Activated CD4-positive, alpha-beta T cell treated with anti-CD3 and anti-CD28 coated beads, Interleukin-2, amount 50 U/mL, for 24 hours (primary cell): Measurements from ENCODE around the gene DAB2IP.

Experiments
- DNase-seq, 2 donors: peaks; one replicate each; pipeline ENCODE4 v3.0.0-alpha.2; 2020; ENCODE audit warnings: low read depth in 1 of 2, low spot score in 1 of 2

Gene DAB2IP

DNA sequence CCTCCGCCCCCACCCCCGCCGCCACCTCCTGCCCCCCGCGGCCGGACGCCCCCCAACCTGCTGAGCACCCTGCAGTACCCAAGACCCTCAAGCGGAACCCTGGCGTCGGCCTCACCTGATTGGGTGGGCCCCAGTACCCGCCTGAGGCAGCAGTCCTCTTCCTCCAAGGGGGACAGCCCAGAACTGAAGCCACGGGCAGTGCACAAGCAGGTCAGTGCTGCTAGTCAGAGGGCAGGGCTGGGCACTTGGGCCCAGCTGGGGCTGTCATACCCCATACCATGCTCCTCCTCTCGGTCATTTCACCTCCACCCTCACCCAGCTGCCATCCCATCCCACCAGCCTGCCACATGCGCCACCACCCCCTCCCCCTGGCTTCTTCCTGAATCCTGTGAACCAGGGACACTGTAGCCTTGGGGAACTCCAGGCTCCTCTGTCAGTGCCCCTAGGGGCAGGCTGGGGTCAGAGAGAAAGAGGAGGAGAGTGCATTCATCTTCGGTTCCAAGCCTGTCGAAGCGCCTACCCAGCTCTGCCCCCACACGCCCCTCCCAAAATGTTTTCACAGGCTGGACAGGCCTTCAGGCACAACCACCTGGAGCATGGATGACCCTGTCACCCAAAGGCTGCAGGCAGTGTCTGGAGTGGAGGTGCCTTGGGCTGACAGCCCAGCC is 122.0 kb downstream of the DAB2IP start:
- no peak for DNase-seq

DNA sequence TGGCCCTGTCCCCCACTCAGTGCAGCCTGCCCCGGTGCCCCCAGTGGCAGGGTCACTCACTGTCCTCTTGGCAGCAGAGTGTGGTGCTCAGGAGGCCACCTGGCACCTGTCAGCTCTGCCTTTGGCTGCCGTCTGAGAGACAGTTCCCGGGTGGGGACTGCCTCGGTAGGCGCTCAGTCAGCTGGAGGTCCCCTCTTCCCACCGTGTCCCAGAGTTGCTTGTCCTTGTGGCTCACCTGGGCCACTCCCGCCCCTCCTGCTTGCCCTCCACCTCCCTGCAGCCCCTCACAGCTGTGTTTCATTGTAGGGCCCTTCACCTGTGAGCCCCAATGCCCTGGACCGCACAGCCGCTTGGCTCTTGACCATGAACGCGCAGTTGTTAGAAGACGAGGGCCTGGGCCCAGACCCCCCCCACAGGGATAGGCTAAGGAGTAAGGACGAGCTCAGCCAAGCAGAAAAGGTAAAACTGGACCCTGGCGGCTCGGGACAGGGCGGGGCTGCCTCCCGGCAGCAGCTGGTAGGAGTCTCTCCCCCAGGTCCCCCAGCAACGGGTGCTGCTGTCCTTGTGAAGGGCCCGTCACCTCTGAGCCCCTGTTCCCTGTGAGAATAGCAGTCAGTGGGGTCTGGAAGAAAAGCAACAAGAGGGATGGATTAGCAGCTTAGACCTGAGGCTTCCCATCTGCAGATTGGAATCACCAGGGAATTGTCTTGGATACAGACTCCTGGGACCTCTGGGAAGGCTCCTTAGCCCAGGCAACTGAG is 122.7 kb downstream of the DAB2IP start:
- DNase-seq, result no peak

GRCh38 chr9:121774715-121775613 is 123.5 kb downstream of the DAB2IP start:
- DNase-seq, result no peak

GRCh38 chr9:121776001-121776738 is 124.7 kb downstream of the DAB2IP start:
- no peak for DNase-seq

- DNase-seq, result no peak
These were observed 125.6 kb downstream of the DAB2IP start for GRCh38 chr9:121776739-121777637.

DNA sequence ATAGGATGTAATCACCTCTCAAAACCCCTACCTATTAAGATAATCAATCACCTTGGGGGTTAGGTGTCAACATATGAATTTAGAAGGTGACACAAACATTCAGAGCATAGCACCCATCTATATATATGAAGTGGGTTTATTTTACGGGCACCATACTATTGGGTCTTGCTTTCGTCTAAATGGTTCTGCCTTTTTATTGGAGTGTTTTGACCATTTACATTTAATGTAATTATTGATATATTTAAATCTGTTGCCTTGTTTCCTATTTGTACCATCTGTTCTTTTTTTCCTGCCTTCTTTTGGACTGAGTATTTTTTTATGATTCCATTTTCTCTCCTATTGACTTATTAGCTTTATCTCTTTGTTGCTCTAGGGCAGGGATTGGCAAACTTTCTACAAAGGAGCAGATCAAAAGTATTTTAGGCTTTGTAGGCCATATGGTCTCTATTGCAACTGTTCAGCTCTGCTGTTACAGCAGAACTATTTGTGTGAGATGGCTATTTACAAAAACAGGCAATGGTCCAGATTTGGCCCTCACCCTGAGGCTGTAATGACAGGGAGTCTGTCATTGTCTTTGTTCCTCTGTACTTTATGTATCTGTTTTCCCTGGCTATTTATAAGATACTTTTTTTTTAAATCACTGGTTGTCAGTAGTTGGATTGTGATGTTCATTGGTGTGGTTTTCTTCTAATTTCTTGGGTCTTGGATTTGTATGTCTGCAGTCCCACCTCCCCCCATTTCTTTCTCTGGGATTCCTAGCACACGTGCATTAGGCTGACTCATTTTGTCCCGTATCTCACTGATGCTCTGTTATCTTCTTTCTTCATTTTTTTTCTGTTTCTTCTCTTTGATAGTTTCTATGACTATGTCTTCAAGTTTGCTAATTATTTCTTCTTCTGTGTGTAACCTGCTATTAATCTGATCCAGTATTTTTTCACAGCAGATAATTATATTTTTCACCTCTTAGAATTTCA is 127.1 kb downstream of the DAB2IP start:
- no peak for DNase-seq

DNA sequence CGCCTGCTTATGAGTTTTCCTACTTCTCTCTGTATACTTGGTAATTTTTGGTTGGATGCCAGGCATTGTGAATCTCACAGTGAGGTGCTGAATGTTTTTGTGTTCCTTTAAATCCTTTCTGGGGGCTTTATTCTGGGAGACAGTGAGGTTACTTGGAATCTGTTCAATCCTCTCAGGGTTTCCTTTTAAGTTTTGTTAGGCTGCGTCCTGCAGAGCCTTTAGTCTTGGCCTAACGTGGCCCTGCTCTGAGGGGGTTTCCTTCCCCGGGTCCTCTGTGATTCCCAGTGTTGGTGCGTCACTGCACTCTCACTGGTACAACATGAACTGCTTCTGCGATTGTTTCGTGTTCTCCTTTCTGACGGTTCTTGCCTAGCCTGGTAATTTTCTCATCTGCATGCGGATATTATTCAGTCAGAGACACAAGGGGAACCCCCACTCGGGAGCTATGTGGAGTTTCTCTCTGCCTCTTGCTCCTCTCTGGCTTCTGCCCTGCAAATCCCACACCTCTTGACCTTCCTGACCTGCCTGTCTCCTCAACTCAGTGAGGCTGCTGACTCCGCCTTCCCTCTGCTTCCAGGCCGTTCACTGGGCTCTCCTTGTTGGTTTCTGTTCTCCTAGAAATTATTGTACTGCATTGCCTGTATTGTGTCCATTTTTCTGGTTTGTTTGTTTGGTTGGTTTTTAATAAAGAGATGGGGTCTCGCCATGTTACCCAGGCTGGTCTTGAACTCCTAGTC is 128.1 kb downstream of the DAB2IP start:
- DNase-seq, result no peak

DNA sequence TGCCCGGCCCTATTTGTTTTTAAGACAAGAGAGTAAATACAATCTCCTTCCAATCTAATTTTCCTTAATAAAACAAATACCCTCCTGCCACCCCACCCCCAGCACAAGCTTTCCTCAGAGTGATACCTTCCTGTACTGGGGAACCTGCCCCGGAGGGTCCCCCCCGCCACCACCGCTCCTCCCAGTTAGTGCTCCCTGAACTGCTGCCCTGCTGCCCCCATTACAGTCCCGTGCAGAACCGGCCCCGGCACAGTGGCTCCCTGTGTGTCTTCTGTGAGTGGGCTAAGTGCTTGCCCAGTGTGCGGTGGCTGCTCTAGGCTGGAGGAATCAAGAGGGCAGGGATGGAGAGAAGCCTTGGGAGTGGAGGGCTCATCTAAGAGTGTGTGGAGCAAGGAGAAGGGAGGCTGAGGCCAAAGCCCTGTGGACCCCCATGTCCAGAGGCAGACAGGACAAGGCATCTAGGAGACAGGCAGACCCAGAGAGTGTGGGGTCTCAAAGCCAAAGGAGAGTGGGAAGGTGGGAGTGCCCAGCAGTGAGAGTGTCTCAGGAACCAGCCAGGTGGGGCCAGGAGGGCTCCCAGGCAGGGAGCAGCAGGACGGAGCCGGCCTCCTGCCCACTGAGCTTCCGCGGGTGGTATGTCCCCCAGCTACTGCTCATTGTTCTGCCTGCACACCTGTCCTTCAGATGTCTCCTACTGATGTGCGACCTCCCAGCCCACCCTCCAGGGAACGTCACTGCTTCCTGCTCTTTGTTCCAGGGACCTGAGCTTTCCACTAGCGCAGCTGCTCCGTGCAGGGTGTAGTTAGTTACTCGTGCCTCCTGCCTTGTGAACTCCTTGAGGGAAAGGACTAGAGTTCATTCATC is 129.0 kb downstream of the DAB2IP start:
- no peak for DNase-seq

DNA sequence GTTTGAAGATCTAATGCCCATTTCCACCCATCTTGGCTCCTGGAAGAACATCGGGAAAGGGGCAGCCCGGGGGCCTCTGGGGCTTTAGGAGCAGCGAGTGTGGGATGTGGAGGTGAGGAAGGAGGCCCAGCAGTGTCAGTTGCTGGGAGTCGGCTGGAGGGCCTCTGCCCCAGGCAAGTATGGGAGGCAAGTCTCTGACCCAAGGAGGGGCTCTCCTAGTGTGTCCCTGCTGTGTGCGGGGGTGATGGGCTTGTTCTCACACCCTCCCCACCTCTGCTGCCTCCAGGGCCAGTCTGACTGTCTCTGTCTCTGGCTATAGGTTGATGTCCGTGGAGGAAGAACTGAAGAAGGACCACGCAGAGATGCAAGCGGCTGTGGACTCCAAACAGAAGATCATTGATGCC is 129.7 kb downstream of the DAB2IP start:
- no peak for DNase-seq

- no peak for DNase-seq
These were observed 130.4 kb downstream of the DAB2IP start for GRCh38 chr9:121781701-121782464.

DNA sequence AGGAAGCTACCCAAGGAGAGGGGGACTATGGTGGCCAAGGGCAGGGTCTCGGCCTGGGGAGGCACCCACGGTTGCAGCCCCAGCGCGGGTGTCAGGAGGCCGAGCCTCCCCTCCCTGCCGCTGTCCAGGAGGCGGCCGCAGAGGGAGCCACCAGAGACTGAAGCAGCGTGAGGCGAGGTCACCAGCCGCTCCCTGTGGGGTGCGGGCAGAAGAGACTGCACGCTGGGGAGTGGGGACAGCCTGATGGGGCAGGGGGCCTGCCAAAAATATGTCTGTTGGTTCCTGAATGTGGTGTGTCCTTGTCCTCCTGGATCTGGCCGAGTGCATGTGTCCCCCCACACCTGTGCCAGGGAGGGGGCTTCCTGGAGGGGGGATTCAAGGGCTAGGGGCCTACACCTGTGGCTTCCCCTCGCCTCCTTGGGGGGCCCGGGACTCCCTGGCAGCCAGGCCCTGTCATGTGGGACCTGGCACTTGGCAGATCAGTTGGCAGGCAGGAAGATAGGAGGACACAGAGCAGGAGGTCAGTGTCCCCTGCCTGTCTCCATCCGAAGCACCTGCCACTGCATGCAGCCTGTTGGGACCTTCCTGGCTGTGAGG is 131.2 kb downstream of the DAB2IP start:
- DNase-seq, result no peak

- DNase-seq, result no peak
These were observed 131.7 kb downstream of the DAB2IP start for GRCh38 chr9:121783111-121783510.

GRCh38 chr9:121783521-121784507 is 132.4 kb downstream of the DAB2IP start:
- no peak for DNase-seq

- DNase-seq, result no peak
These were observed 133.4 kb downstream of the DAB2IP start for GRCh38 chr9:121784731-121785411.
